ENCODE results near the gene PEA15.

PEA15 gene

GRCh38 chr1:160209321-160210046 is 4.3 kb downstream of the PEA15 start:
- DNase-seq = no peak

- no peak for DNase-seq
These were observed 5.4 kb downstream of the PEA15 start for GRCh38 chr1:160210561-160210960.

GRCh38 chr1:160211046-160211790 is 6.0 kb downstream of the PEA15 start:
- DNase-seq = no peak

- DNase-seq = no peak
These were observed 9.4 kb downstream of the PEA15 start for GRCh38 chr1:160214481-160215140.

- no peak for DNase-seq
These were observed 11.1 kb downstream of the PEA15 start for GRCh38 chr1:160216301-160216700.

- no peak for DNase-seq
These were observed 12.4 kb downstream of the PEA15 start for GRCh38 chr1:160217481-160218051.

GRCh38 chr1:160219062-160219929 is 14.1 kb downstream of the PEA15 start:
- no peak for DNase-seq

GRCh38 chr1:160220301-160220700 is 15.1 kb downstream of the PEA15 start:
- no peak for DNase-seq

- no peak for DNase-seq
These were observed 15.9 kb downstream of the PEA15 start for GRCh38 chr1:160221089-160221488.

- DNase-seq = no peak
These were observed 17.4 kb downstream of the PEA15 start for GRCh38 chr1:160222546-160222945.

GRCh38 chr1:160224606-160225005 is 19.4 kb downstream of the PEA15 start:
- DNase-seq = no peak

- no peak for DNase-seq
These were observed 20.2 kb downstream of the PEA15 start for GRCh38 chr1:160225345-160225744.

GRCh38 chr1:160226623-160227022 is 21.4 kb downstream of the PEA15 start:
- DNase-seq = no peak

- no peak for DNase-seq
These were observed 21.9 kb downstream of the PEA15 start for GRCh38 chr1:160227034-160227433.

- no peak for DNase-seq
These were observed 22.4 kb downstream of the PEA15 start for GRCh38 chr1:160227561-160227960.

- DNase-seq = no peak
These were observed 23.2 kb downstream of the PEA15 start for GRCh38 chr1:160228431-160228830.

GRCh38 chr1:160232911-160233310 is 27.7 kb downstream of the PEA15 start:
- DNase-seq = no peak

GRCh38 chr1:160236806-160237205 is 31.6 kb downstream of the PEA15 start:
- no peak for DNase-seq

GRCh38 chr1:160237558-160237957 is 32.4 kb downstream of the PEA15 start:
- no peak for DNase-seq

- DNase-seq = no peak
These were observed 33.2 kb downstream of the PEA15 start for GRCh38 chr1:160238408-160238807.

- no peak for DNase-seq
These were observed 34.6 kb downstream of the PEA15 start for GRCh38 chr1:160239582-160240299.

GRCh38 chr1:160243767-160244166 is 38.6 kb downstream of the PEA15 start:
- DNase-seq = no peak

All from activated T-cell treated with anti-CD3 and anti-CD28 coated beads for 4 hours (primary cell).